HL-60/S4 (cell line): Measurements from ENCODE around the gene CALHM4.
"Not testable (repeated sequence)": the region's sequence is repeated elsewhere in the genome, so short reads cannot be mapped to it uniquely, and the experiment has no call there.

Source experiments
- in situ Hi-C: fragments of 300-500 bp; cut with MboI; formaldehyde crosslinking; loops from 2 replicates; pipeline ENCODE4 v1.14.3; 2022; ENCODE audit warnings: low sequenced_read_pairs

The CALHM4 gene

GRCh38 chr6:116571683-116572000 lies 18.1 kb downstream of the CALHM4 start:
- in situ Hi-C loops: no loop called here

- in situ Hi-C loops: no loop called here
These were observed 18.6 kb downstream of the CALHM4 start for GRCh38 chr6:116572162-116572561.

DNA sequence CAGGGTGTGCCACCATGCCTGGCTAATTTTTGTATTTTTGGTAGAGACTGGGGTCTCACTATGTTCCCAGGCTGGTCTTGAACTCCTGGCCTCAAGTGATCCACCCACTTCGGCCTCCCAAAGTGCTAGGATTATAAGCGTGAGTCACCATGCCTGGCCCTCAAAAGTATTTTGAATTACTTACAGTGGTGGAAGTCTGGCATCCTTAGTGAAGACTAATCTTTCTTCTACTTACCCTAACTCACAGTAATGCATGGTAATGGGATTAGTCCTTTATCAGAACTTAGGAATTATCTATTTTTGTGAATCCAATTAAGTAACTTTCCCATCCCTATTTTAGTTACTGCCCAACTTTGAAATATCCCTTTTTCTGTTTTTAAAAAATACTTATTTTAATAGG lies 21.7 kb downstream of the CALHM4 start:
- in situ Hi-C loops: no loop called here

- in situ Hi-C loops: no loop called here
These were observed 23.9 kb downstream of the CALHM4 start for GRCh38 chr6:116577486-116577885.

DNA sequence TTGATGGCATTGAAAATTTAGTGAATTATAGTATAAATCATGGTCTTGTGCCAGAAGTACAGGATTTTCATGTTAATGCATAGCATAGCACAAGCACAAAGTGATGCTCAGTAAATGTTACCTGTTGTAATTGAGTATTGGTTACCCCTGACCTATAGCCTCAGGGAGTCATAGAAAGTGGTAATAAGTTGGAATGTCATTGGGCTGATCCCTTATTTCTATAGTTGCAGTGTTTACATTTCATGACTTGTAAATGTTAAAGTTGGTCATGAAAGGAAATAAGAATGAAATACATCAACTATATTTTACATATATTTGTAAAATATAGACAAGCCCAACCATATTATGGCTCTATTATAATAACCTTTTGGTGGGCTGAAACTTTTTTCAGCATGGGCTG lies 24.8 kb downstream of the CALHM4 start:
- in situ Hi-C loops: no loop called here

DNA sequence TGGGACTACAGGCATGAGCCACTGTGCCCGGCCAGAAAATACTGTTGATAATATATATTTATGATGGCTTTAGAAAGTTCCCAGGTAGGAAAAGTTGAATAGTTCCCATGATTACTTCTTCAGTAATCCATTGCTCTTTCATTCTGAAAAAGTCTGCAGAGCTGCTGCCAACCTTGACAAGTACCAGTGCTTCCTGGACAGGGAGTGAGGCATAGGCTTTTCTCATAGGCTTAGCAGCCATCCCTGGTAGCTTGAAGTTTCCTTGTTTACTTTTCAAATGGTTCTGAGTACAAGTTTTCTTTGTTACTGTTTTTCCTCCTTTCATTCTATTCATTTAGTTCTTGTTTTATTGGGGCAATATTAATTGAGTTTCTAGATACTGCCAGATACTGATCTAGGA lies 25.6 kb downstream of the CALHM4 start:
- in situ Hi-C loops: no loop called here

DNA sequence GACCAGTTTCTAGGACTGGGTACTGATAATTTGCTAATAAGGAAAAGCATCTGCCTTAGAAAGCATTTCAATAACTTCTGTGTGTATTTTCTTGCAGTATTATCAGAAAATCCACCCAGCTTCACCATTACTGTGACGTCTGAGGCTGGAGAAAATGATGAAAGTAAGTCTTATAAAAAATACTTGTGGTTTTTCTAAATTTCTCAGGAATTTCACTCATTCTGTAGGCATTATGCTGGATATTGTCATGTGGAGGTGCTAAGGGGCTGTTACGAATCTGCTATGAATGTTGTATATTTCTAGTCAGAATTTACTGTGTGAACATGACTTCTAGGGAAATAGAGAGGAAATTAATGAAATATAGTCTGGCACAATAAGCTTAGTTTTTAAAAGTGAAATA lies 26.6 kb downstream of the CALHM4 start:
- in situ Hi-C loops: no loop called here

- in situ Hi-C loops: no loop called here
These were observed 32.7 kb downstream of the CALHM4 start for GRCh38 chr6:116586276-116586675.

DNA sequence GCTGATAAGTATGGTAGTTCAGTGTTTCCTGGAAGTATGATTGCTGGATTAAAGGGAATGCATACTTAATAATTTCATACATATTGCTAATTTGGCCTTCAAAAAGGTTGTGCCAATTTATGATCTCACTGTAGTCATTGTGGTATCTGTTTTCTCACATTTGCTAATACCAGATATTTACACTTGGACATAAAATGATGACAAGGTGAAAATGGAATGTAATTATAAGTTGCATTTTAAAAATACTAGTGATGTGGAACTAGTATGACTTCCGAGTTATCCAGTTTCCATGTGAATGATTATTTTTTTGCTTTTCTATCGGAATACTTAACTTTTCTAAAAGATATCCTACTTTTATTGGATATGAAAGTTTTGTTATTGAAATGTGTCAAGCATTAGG lies 33.2 kb downstream of the CALHM4 start:
- in situ Hi-C loops: no loop called here

DNA sequence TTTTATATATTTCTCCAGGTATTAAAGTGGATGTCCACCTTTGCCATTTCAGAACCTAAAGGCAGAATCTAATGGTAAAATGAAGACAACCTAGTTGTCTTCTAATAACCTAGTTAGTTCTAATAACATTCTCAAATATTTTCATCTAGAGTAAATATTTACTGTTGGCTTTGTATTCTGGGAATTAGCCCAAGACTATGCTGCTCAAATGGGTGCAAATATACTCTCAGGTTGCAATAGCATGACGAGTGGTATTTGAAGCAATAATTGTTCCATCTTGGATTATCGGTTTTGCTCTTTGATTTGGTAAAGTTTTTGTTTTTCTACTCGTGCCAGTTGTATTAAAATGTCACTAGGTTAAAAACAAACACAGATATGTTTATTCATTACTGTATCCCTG lies 41.7 kb downstream of the CALHM4 start:
- in situ Hi-C loops: no loop called here

DNA sequence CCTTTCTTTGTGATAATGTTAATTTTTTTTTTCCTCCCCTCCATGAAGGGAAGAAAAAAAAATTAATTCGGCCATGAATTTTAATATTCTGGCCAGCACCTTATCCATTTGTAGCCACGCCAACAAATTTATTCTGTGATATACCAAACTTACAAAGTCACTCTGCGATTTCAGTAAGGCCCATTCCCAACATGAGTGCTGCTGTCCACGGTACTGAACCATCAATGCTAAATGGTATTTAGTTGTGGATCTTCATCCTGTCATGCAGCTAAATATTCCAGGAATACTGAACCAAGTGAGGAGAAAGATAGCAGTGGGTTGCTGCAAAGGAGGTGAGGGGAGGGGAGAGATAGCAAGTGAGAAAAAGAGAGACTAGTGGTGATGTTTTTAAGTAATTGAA lies 43.3 kb downstream of the CALHM4 start:
- in situ Hi-C loops: no loop called here

- in situ Hi-C loops: not testable (repeated sequence)
These were observed 50.4 kb downstream of the CALHM4 start for GRCh38 chr6:116603916-116604315.

- in situ Hi-C loops: not testable (repeated sequence)
These were observed 51.3 kb downstream of the CALHM4 start for GRCh38 chr6:116604868-116605267.

- in situ Hi-C loops: no loop called here
These were observed 52.4 kb downstream of the CALHM4 start for GRCh38 chr6:116605935-116606334.
